Activated CD4-positive, alpha-beta T cell treated with anti-CD3 and anti-CD28 coated beads for 4 hours (primary cell): ENCODE measurements around the gene ERGIC3.

Source experiments
- DNase-seq, 2 donors: peaks; one replicate each; pipeline ENCODE4 v3.0.0-alpha.2; 2020

The ERGIC3 gene

DNA sequence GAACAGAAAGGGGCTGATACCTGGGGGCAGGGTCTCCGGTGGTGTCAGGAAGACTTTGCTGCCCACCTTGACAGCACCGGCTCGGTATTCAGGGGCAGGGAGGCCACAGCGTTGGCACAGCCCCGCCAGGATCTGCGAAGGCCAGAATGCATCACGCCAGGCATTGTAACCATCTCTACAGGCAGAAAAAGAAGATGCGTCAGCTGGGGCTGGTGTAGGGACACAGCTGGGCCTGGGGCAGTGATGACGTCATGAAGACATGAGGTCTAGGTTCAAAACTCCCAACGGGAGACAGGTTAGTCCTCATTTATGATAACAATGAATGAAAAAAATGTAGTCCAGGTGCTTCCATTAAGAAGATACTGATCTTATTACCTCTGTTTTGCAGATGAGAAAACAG is 22.0 kb downstream of the ERGIC3 start:
- no peak for DNase-seq

DNA sequence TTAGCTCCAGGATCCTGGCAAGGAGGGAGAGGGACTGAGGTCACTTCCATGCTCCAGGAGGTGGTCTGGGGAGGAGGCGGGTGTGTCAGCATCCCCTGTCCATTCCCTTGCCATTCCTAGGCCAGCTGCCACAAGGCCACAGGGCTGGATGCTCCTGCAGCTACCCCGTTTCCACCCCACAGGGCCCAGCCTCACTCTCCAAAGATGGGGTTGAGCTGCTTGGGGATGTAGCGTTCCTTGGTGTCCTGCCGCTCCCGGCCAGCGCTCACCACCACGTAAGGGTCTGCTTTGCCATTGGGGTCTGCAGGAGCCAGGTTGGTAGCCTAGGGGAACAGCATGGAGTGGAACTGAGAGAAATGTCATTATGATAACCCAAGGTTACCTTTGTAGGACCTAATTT is 23.0 kb downstream of the ERGIC3 start:
- no peak for DNase-seq

DNA sequence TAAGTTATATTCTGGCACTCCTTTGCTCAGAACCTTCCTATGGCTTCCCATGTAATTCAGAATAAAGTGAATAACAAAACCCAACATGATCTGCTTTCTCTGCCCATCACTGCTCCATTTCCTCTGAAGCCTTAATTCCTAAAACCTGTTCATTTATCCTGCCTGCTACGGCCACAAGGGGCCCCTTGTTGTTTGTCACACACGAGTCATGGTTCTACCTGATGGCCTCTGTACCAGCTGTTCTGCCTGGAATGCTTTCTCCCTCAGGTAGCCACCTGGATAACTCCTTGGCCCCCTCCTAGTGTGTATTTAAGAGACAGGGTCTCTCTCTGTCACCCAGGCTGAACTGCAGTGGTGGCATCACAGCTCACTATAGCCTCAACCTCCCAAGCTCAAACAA is 26.8 kb downstream of the ERGIC3 start:
- DNase-seq, result no peak

DNA sequence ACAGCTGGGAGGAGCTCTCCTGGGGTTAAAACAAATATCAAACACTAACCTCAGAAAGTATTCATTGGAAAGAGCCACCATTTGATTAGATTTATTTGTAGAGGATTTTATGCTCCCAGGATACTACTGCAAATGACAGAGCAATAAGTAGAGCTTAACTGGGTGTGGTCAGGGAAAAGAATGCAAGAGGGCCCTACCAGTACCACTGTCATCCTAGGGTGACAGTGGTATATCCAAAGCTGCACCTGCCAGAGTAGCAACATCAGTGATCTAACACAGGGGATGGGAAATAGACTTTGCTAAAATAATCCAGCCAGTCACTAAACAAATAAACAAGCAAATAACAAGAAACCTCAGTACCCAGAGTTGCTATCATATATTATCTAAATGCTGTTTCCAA is 29.7 kb downstream of the ERGIC3 start:
- no peak for DNase-seq

DNA sequence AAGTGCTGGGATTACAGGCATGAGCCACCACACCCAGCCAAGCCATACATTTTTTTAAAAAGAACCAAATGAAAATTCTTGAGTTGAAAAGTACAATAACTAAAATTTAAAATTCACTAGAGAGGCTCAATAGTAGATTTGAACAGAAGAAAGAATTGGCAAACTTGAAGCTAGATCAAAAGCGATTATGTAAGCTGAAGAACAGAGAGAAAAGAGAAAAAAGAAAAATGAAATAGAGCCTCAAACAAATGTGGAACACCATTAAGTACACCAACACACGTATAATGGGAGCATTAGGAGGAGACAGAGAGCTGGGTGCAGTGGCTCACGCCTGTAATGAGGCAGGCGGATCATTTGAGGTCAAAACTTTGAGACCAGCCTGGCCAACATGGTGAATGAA is 31.0 kb downstream of the ERGIC3 start:
- DNase-seq, result no peak

DNA sequence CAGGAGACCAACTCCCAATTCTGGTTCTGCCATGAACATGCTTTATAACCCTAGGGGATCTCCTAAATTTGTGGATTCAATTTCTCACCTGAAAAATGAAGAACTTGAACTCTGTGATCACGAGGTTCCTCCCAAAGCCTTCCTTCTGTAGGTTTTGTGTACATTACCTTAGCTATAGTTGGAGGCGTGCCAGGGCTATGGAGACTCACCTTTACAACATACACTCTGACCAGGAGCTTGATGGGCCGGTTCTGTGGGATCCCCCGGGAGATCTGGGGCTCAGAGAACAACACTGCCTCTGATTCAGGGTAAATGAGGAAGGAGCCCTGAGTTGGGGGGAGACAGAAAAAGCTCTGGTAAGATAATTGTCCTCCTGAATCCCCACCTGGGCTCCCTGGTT is 34.1 kb downstream of the ERGIC3 start:
- DNase-seq, result no peak

DNA sequence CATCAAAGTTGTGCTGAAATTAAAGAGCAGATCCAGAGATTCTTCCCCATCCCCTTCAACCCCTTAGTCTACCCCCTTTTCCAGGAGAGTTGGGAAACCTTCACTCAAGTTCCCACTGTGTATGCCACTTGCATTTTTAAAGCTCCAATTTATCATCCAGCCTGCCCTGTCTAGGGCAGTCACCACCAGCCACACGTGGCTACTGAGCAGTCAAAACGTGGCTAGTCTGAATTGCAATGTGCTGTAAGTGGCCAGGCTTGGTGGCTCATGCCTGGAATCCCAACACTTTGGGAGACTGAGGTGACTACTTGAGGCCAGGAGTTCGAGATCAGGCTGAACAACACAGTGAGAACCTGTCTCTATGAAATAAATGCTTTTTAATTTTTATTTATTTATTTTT is 34.9 kb downstream of the ERGIC3 start:
- DNase-seq, result no peak

DNA sequence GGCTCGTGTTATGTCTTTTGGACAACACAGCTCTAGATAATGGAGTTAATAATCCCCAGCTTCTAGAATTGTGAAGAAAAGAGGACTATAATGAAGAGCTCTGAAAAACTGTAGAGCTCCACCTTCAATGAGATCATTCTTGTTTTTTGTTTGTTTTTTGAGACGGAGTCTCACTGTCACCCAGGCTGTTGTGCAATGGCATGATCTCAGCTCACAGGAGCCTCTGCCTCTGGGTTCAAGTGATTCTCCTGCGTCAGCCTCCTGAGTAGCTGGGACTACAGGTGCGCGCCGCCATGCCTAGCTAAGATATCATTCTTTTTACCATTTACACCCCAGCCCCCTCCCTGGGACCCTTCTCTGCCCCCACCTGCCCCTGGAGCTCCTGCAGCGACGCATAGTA is 36.6 kb downstream of the ERGIC3 start:
- no peak for DNase-seq

DNA sequence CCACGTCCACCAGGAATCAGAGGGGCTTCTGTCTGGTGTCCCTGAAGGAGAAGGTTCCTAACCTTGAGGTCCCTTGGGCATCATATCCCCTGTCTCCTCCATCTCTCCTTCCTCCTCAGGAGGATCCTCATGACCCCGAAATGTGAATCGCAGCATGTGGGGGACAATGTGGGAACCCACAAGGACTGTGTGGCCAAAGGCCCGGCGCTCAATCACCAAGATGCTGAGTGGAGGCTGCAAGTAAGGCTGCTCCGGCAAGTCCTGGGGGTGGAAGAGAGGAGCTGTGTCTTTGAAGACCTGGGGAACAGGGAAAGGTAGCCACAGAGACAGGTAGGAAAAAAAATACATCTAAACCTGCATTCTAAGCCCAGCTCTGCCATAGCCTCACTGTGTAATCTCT is 37.3 kb downstream of the ERGIC3 start:
- DNase-seq, result no peak

DNA sequence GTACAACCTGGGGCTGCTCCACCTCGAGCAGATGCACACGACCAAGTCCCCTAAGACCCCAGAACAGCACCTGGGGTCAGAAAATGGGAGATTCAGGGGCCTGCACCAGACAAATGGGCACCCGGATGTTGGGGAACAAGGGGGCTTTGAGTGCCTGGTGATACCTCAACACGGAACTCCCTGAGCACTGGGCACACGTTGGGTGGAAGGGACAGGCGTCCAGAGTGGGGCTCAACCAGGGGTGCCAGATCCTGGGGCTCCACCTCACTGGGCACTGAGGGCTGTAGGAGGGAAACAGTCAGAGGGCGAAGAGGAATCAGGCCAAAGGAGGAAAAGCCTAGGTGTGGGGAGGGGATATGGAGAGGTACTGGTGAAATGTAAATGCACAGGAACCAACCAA is 40.3 kb downstream of the ERGIC3 start:
- no peak for DNase-seq

DNA sequence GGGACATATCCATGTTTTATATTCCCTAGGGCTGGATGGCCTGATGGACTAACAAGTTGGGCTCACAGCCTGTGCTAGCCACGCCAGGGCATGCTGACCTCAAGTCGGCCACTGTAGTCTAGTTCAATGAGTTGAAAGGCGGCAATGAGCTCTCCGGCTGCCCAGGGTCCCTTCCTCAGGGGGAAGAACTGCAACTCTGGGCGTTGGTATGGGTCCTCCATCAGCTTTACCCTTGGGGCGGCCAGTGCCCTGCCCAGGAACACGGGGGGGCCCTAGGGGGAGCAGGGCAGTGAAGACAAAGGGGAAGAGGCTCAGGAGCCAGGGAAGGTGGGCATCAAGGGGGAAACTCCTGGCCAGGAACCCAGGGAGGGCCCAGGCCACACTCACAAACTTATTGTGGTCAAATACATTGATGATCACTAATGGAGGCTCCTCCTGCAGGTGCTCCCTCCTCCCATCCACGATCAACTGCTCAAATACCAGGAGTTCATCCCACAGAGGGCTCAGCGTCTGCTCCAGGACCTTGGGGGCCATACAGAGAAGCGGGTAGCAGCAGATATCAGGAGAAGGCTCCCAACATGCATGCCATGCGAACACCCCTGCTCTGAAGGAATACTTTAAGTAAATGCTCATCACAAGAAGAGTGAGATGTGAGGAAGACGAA is 41.0 kb downstream of the ERGIC3 start:
- no peak for DNase-seq

DNA sequence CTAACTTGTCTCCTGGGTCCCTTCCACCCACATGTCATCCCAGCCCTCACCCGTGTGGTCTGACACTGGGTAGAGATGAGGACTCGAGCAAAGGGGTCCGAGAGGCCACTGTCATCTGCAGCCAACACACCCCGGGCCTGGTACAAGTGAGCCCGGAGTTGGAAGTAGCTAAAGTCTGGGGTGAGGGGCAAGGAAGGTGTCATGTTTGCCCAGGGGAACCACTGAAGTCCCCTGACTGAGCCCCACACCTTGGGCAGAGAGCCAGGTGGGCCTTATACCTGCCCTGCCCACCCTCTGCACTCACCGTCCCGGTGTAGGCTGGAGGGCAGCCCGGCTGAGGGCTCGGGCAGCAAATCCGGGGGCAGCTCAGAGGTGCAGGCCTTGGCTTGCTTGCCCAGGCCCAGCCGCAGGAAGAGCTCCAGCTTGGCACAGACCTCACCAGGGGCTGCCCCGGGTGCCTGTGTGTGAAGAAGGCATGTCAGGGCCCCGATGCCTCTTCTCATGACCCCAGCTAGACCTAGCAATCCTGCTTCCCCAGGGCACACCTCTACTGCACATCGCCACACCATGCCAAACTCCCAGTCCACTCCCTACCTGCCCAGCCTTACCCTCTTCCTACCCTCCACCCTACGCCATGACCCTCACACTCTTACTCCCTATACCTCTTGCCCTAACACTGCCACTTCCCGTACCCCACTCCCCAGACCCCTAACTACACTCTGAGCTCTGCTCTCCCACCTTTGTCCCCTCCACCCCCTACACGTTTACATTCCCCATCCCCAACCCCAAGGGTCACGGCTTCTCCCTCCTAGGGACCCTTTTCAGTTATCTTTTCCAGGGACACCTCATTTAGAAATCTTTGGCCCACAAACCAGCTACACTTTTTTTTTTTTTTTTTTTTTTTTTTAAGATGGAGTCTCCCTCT is 42.0 kb downstream of the ERGIC3 start:
- no peak for DNase-seq

DNA sequence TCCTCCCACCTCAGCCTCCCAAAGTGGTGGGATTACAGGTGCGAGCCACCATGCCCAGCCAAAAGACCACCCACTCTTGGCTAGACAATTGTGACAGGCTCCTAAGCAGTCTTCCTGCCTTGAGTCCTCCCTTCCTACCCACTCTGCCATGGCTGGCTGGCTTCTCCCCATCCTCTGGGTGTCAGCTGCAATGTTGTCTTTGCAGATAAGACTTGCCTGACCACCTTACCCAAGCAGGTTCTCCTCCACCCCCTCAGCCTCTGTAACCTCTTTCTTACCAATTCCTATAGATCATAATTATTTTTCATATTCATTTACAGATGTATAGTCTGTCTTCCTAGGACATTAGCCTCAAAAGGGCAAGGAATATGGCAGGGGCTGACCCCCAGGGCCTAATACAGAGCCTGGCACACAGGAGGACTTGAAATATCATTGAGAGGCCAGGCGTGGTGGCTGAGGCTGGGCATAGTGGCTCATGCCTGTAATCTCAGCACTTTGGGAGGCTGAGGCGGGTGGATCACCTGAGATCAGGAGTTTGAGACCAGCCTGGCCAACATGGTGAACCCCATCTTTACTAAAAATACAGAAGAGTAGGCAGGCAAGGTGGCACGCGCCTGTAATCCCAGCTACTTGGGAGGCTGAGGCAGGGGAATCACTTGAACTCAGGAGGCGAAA is 45.0 kb downstream of the ERGIC3 start:
- DNase-seq, result no peak

DNA sequence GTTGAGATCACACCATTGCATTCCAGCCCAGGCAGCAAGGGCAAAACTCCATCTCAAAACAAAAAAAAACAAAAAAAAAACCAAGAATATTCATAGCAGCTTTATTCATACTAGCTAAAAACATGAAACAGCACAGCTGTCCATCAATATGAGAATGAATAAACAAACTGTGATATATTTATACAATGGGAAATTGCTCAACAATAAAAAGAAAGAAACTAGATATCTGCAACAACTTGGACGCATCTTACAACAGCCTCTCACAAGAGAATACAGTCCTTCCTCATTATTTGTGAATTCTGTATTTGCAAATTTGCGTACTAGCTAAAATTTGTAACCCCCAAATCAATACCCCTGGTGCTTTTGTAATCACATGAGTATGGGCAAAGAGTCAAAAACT is 45.6 kb downstream of the ERGIC3 start:
- no peak for DNase-seq

DNA sequence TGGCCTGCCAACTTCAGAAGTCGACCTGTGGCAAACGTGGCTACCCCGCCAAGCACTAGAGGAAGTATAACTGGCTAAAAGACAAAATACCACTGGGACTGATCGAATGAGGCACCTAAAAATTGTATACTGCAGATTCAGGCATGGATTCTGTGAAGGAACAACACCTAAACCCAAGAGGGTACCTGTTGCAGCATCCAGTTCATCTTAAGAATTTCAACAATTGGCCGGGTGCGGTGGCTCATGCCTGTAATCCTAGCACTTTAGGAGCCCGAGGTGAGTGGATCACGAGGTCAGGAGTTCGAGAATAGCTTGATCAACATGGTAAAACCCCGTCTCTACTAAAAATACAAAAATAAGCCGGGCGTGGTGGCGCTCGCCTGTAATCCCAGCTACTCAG is 46.5 kb downstream of the ERGIC3 start:
- DNase-seq, result no peak

DNA sequence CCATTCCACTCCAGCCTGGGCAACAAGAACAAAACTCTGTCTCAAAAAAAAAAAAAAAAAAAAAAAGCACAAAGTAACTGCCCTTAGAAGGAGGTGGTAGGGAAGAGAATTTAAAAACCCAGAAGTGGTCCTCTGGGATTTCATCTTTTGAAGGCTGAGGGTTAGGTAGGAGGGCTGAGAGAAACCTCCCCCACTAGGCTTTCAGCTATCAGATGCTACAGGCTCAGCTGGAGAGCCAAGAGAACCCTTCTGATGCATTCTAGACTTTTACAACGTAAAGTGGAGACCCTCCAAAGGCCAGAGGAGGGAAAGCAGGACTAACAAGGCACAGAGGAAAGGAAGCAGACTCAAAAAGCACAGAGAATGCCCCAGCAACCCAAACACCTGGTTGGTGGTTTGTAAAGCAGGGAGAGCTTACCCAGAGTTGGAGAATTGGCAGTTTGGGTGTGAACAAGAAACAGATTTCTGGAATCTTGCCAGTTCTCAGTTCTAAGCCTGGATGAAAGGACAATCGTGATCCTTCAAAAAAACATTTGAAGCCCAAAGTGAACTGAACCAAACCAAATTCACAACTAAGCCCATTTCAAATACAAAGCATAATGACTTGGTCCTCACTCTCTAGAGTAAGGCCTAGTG is 50.6 kb downstream of the ERGIC3 start:
- DNase-seq, result no peak

DNA sequence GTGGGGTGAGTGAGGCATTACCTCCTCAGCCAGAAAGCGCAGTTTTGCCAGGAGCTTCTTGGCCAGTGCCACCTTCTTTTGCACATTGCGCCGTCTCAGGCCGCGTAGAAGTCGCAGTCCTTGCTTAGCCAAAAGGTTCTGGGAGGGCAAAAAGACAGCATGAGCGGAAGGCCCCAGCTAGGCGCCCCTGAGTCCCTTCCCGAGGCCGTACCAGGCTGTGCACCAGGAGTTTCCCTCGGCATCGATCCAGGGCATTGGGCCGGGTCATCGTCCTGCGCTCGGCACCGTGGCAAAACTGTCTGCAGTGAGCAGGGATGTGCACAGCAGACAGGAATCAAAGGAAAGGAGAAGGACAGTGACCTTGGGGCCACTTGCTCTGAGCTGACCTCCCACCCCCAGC is 53.6 kb downstream of the ERGIC3 start:
- no peak for DNase-seq

DNA sequence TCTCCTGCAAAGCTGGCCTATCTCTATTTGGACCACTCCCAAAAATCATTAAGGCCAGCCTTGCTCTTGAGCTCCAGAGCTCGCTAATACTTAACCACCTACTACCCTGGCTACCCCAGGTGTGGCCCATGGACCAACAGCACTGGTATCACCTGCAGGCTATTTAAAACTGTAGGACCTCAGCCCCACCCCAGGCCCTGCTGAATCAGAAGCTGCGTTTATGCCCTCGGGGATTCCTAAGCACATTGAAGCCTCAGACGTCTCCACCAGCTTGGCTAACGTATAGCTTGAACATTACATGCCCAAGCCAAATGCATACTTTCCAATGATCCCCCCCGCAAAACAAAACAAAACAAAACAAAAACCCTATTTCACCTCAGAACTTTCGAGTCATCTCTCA is 54.0 kb downstream of the ERGIC3 start:
- no peak for DNase-seq

DNA sequence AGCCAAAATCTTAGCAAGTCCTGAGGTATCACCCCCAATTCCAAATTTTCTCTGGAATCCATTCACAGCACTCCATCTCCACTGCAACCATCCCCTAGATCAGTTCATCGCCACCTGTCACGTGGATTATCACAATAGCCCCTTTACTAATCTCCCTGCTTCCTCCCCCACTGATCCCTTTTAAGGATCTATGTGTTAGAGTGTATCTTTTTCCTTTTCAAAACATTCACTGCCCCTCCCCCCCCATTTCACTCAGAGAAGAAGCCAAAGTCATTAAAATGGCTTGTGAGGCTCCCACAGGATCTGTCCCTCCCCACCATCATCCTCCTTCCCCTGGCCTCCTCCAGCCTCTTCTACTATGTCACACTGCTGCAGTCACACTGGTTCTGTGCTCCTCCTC is 55.3 kb downstream of the ERGIC3 start:
- DNase-seq, result no peak

DNA sequence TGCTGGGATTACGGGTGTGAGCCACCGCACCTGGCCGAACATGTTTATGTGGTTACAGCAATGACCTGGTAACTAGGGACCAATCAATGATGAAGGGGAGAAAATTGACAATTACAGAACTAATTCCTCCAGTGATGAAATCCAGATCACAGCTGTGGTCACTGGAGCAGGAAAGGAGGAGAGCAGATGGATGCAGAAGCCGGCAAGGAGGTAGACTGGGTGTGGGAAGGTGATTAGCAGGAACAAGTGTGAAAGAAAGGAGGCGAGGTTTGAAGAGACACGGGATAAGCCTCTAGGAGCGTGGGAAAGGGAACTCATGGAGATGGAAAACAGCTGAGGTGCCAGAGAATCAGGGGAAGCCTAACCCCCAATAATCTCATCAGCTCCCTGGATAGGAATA is 56.6 kb downstream of the ERGIC3 start:
- no peak for DNase-seq

DNA sequence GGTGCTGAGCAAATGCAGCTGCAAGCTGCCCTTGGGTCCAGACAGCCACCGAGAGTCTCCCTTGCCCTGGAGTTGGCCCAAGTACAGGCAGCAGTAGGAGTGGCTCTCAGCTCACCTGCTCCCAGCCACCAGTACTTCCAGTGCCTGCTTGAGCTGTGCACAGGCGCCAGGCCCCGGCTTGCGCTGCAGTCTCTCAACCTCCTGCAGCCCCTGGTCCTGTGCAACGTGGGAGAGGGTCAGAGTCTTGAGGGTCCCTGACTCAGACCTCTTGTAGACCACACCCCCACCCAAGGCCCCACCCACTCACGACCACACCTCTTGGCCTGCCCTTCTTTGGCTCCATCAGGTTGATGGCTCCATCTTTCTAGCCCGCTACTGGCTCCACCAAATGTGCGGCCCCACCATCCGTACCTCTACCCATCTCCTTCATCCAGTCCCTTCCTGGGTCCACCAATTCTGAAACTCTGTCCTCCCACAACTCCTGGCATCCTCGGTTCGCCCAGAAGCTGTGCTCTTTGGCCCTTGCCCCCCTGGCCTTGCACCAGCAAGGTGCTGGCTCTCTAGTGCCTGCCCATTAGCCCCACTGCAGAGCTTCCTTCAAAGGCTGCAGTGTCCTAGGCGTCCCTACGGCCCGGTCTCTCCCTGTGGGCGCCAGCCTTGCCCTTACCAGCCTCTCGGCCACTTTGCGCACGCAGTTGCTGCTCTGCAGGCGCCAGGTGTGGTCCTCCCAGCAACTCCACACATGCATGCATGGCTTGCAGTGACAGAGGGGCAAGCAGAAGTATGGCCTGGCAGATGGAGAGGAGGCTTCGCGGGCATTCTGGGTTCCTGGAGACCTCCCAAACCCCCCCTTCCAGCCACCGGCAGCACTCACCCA is 57.3 kb downstream of the ERGIC3 start:
- no peak for DNase-seq

DNA sequence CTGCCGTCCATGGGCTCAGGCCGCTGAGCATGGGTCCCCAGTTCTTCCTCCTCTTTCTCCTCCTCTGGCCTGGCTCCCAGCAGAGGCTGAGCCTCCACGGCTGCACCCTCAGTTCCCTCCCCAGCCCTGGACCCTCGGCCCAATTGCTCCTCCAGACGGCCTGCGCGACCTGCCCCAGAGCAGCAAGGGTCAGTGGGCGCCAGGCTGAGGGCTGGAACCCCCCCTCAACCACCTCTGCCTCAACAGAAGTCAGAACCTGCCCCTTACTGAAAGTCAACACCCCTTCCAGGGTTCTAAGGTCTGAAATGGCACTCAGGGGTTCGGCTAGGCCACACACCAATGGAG is 57.9 kb downstream of the ERGIC3 start:
- no peak for DNase-seq
